ENCODE results near the gene RBPJ.

- TF ChIP-seq CTCF (IDR thresholded peaks at IDR 0.05; ENCODE audit: control extremely low read depth in 1 of 3, insufficient read depth in 1 of 3, low read depth in 1 of 3, low read length in 3 of 3) (no peak), SIN3A (conservative IDR thresholded peaks at IDR 0.05 in 1 of 2, IDR thresholded peaks at IDR 0.05 in 1 of 2; ENCODE audit: low read depth in 1 of 2, low read length in 2 of 2) (no peak), POLR2A (IDR thresholded peaks at IDR 0.05; ENCODE audit: control extremely low read depth in 1 of 2, low read depth in 2 of 2, low read length in 2 of 2) (no peak), MAFK (IDR thresholded peaks at IDR 0.05; ENCODE audit: low read depth, low read length) (no peak), EGR1 (IDR thresholded peaks at IDR 0.05; ENCODE audit: borderline replicate concordance, low read depth, low read length) (no peak), CHD7 (IDR thresholded peaks at IDR 0.05; ENCODE audit: insufficient replicate concordance, low read length) (no peak), EP300 (IDR thresholded peaks at IDR 0.05; ENCODE audit: borderline replicate concordance in 1 of 2, low read depth in 2 of 2, low read length in 2 of 2) (no peak), CEBPB (IDR thresholded peaks at IDR 0.05; ENCODE audit: low read depth, low read length) (no peak)
These were observed 97.3 kb downstream of the RBPJ start for GRCh38 chr4:26418107-26418506.

Data from H1 (cell line).